ENCODE measurements around the gene ESAM.

GRCh38 chr11:124784051-124784450 is 22.0 kb upstream of the ESAM start:
- TF ChIP-seq CTCF (optimal IDR thresholded peaks at IDR 0.05 in 1 of 3, IDR thresholded peaks at IDR 0.05 in 1 of 3, conservative IDR thresholded peaks at IDR 0.05 in 1 of 3; ENCODE audit: extremely low read depth in 1 of 3, insufficient read depth in 2 of 3, low read length in 3 of 3) (no peak), EZH2 (IDR thresholded peaks at IDR 0.05; ENCODE audit: low read length) (no peak)
